SK-N-SH (cell line): ENCODE measurements around the gene PCDHA9. TPM values are rescaled to one million over a fixed set of nuclear protein-coding genes. Genes with fewer than 3 reads are reported as not detected.

Experiments
- CTCF ChIA-PET: fragments of 300-600, 350-600 bp; formaldehyde crosslinking; extraction: SDS; loops from one replicate; lab custom pipeline; 2021; lab: Yijun Ruan, JAX
- POLR2A ChIA-PET: fragments of 350-600 bp; sonication (Branson Sonifier 250); formaldehyde crosslinking; extraction: SDS; loops from one replicate; lab custom pipeline; 2020; ENCODE audit warnings: antibody characterized with exemption, inconsistent platforms; lab: Yijun Ruan, JAX
- DNase-seq: peaks from one replicate; pipeline ENCODE4 v3.0.0; 2012
- H2AFZ ChIP-seq: fragments of 200-600 bp; sonication (generic); 2 replicates; pipeline ENCODE4 v1.8.1; 2016; ENCODE audit warnings: antibody characterized with exemption, mild to moderate bottlenecking, low read depth
- H3F3A ChIP-seq: fragments of 200-600 bp; sonication (generic); replicated peaks from 2 replicates; pipeline ENCODE3; 2016; ENCODE audit warnings: antibody characterized with exemption, mild to moderate bottlenecking; ENCODE audit not compliant: insufficient read depth
- H3K27ac ChIP-seq, 2 experiments: fragments of 200-500 bp in 1 of 2; fragments of 200-600 bp in 1 of 2; sonication (Bioruptor generic) in 1 of 2; sonication (generic), shearing (Covaris generic) in 1 of 2; 2 replicates each; pipeline versions ENCODE4 v1.5.1 to v1.6.1; 2014 to 2016; ENCODE audit warnings: low read depth in 2 of 2, inconsistent platforms in 1 of 2, low read length in 1 of 2, mild to moderate bottlenecking in 1 of 2, mixed read lengths in 1 of 2
- H3K27me3 ChIP-seq: fragments of 200-600 bp; sonication (generic), shearing (Covaris generic); 2 replicates; pipeline ENCODE4 v1.6.1; 2016; ENCODE audit warnings: mixed run types; ENCODE audit not compliant: insufficient read depth
- H3K36me3 ChIP-seq, 2 experiments: fragments of 200-500 bp in 1 of 2; fragments of 200-600 bp in 1 of 2; sonication (Bioruptor generic) in 1 of 2; sonication (generic) in 1 of 2; replicated peaks in 1 of 2; 2 replicates each; pipeline versions ENCODE3 to v1.5.1; 2014 to 2016; ENCODE audit warnings: low read length in 1 of 2, mild to moderate bottlenecking in 1 of 2; ENCODE audit not compliant: insufficient read depth in 2 of 2, control insufficient read depth in 1 of 2
- H3K4me1 ChIP-seq, 2 experiments: fragments of 200-500 bp in 1 of 2; fragments of 200-600 bp in 1 of 2; sonication (Bioruptor generic) in 1 of 2; sonication (generic), shearing (Covaris generic) in 1 of 2; 2 replicates each; pipeline versions ENCODE4 v1.5.1 to v1.6.1; 2014 to 2016; ENCODE audit warnings: low read depth in 1 of 2, low read length in 1 of 2, mixed run types in 1 of 2; ENCODE audit not compliant: insufficient read depth in 2 of 2, control insufficient read depth in 1 of 2
- H3K4me2 ChIP-seq: fragments of 200-600 bp; sonication (generic), shearing (Covaris generic); 2 replicates; pipeline ENCODE4 v1.6.1; 2017; ENCODE audit warnings: mixed run types
- H3K4me3 ChIP-seq, 2 experiments: fragments of 200-500 bp in 1 of 2; fragments of 200-600 bp in 1 of 2; sonication (Bioruptor generic) in 1 of 2; sonication (generic), shearing (Covaris generic) in 1 of 2; 2 replicates each; pipeline versions ENCODE4 v1.5.1 to v1.8.1; 2014 to 2016; ENCODE audit warnings: low read depth in 2 of 2, inconsistent platforms in 1 of 2, low read length in 1 of 2, mild to moderate bottlenecking in 1 of 2, mixed read lengths in 1 of 2, moderate library complexity in 1 of 2
- H3K79me2 ChIP-seq: fragments of 200-600 bp; sonication (generic); 2 replicates; pipeline ENCODE4 v1.8.1; 2017; ENCODE audit warnings: mild to moderate bottlenecking; ENCODE audit not compliant: insufficient read depth
- H3K9ac ChIP-seq: fragments of 200-600 bp; sonication (generic); 2 replicates; pipeline ENCODE4 v1.6.1; 2017; ENCODE audit warnings: mixed run types
- H3K9me2 ChIP-seq: fragments of 200-600 bp; sonication (generic); 2 replicates; pipeline ENCODE4 v1.6.1; 2017; ENCODE audit warnings: mixed run types
- H3K9me3 ChIP-seq: fragments of 200-600 bp; sonication (generic); 2 replicates; pipeline ENCODE4 v1.6.1; 2017; ENCODE audit warnings: mixed run types, mild to moderate bottlenecking, moderate library complexity
- H4K20me1 ChIP-seq: fragments of 200-600 bp; sonication (generic); 2 replicates; pipeline ENCODE4 v1.6.1; 2017; ENCODE audit warnings: mild to moderate bottlenecking, mixed run types; ENCODE audit not compliant: insufficient read depth
- CTCF ChIP-seq: fragments of 200-600 bp; sonication (generic); IDR thresholded peaks from 2 replicates; pipeline ENCODE4 v1.6.1; 2017; ENCODE audit warnings: antibody characterized with exemption, mild to moderate bottlenecking, moderate library complexity
- ELF1 ChIP-seq: IDR thresholded peaks from 2 replicates; pipeline ENCODE4 v1.4.0; 2012
- EZH2phosphoT487 ChIP-seq: fragments of 200-600 bp; sonication (generic); IDR thresholded peaks from 2 replicates; pipeline ENCODE4 v1.6.1; 2017; ENCODE audit warnings: low read depth, mixed run types, mild to moderate bottlenecking, antibody characterized with exemption, moderate library complexity, borderline replicate concordance
- FOXM1 ChIP-seq: IDR thresholded peaks from 2 replicates; pipeline ENCODE4 v1.4.0; 2012; ENCODE audit warnings: low read depth, mild to moderate bottlenecking
- GABPA ChIP-seq: IDR thresholded peaks from 2 replicates; pipeline ENCODE4 v1.4.0; 2012; ENCODE audit warnings: low read depth, mild to moderate bottlenecking
- MEF2A ChIP-seq: IDR thresholded peaks from 2 replicates; pipeline ENCODE4 v1.4.0; 2012; ENCODE audit warnings: low read depth, borderline replicate concordance
- MXI1 ChIP-seq: IDR thresholded peaks from 2 replicates; pipeline ENCODE4 v1.6.1; 2012; ENCODE audit warnings: mild to moderate bottlenecking, low read depth, low read length, improper control_type of control experiment
- NFIC ChIP-seq: IDR thresholded peaks from 2 replicates; pipeline ENCODE4 v1.4.0; 2012; ENCODE audit warnings: borderline replicate concordance
- POLR2AphosphoS5 ChIP-seq: IDR thresholded peaks from 2 replicates; pipeline ENCODE4 v1.6.1; 2012; ENCODE audit warnings: low read depth, low read length
- RAD21 ChIP-seq: IDR thresholded peaks from 2 replicates; pipeline ENCODE4 v1.6.1; 2012; ENCODE audit warnings: mild to moderate bottlenecking, low read length
- RFX5 ChIP-seq: IDR thresholded peaks from 2 replicates; pipeline ENCODE4 v1.6.1; 2012; ENCODE audit warnings: mild to moderate bottlenecking, improper control_type of control experiment, low read length
- RXRA ChIP-seq: IDR thresholded peaks from 2 replicates; pipeline ENCODE4 v1.4.0; 2012; ENCODE audit warnings: low read depth, mild to moderate bottlenecking, borderline replicate concordance
- SIN3A ChIP-seq: IDR thresholded peaks from 2 replicates; pipeline ENCODE4 v1.6.1; 2012; ENCODE audit warnings: low read depth, mild to moderate bottlenecking, low read length, moderate library complexity, borderline replicate concordance
- SMC3 ChIP-seq: IDR thresholded peaks from 2 replicates; pipeline ENCODE4 v1.6.1; 2012; ENCODE audit warnings: low read depth, low read length, improper control_type of control experiment
- TAF1 ChIP-seq: IDR thresholded peaks from 2 replicates; pipeline ENCODE4 v1.6.1; 2012; ENCODE audit warnings: low read depth, mild to moderate bottlenecking, low read length, moderate library complexity, borderline replicate concordance
- TEAD4 ChIP-seq: IDR thresholded peaks from 2 replicates; pipeline ENCODE4 v1.4.0; 2012; ENCODE audit warnings: mild to moderate bottlenecking, borderline replicate concordance; ENCODE audit not compliant: insufficient read depth
- YY1 ChIP-seq: IDR thresholded peaks from 2 replicates; pipeline ENCODE4 v1.4.0; 2012; ENCODE audit warnings: low read depth, mild to moderate bottlenecking
- WGBS: methylation state at CpG from one replicate; pipeline ENCODE4 v1.1.6; 2017; ENCODE audit warnings: low lambda C conversion rate; 5-methylcytosine and 5-hydroxymethylcytosine counted together
- polyA plus RNA-seq, 3 experiments: library from polyadenylated mRNA; depleted of rRNA; stranded (reverse); fragments of >200 nt; gene quantifications; 2 replicates each; pipeline ENCODE4 v1.2.3, GENCODE V29; 2012
- TF ChIP-seq, protein P1 (sequence below): IDR thresholded peaks from 2 replicates; pipeline ENCODE4 v1.4.0; 2012; ENCODE audit warnings: low read depth, borderline replicate concordance
- TF ChIP-seq, protein P2 (sequence below): IDR thresholded peaks from 2 replicates; pipeline ENCODE4 v1.6.1; 2012; ENCODE audit warnings: mild to moderate bottlenecking, low read depth, low read length, moderate library complexity
- TF ChIP-seq, protein P3 (sequence below): IDR thresholded peaks from 2 replicates; pipeline ENCODE4; 2012

The PCDHA9 gene
- polyA plus RNA-seq, 1 of the 3 experiments (the other 2 are of a cell fraction) = 0.02 TPM

DNA sequence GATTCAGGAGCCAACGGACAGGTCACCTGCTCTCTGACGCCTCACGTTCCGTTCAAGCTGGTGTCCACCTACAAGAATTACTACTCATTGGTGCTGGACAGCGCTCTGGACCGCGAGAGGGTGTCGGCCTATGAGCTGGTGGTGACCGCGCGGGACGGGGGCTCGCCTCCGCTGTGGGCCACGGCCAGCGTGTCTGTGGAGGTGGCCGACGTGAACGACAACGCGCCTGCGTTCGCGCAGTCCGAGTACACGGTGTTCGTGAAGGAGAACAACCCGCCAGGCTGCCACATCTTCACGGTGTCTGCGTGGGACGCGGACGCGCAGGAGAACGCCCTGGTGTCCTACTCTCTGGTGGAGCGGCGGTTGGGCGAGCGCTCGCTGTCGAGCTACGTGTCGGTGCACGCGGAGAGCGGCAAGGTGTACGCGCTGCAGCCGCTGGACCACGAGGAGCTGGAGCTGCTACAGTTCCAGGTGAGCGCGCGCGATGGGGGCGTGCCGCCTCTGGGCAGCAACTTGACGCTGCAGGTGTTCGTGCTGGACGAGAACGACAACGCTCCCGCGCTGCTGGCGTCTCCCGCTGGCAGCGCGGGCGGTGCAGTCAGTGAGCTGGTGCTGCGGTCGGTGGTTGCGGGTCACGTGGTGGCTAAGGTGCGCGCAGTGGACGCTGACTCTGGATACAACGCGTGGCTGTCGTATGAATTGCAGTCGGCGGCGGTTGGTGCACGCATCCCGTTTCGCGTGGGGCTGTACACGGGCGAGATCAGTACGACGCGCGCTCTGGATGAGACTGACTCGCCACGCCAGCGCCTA lies 9.2 kb downstream of the PCDHA9 start:
- H2AFZ ChIP-seq = no peak overlapping the region
- no peaks in the 10 kb centered on the region for H3K27me3 ChIP-seq
- no peaks in the 10 kb centered on the region for H3K79me2 ChIP-seq
- H3K4me1 ChIP-seq = no peaks in the 10 kb centered on the region
- 94% methylated on average over 29 of the region's 94 CpGs for WGBS
- no peak overlapping the region for H3K4me3 ChIP-seq
- H3K36me3 ChIP-seq = no peaks in the 10 kb centered on the region
- H3F3A ChIP-seq = no peaks in the 10 kb centered on the region
- H3K9me2 ChIP-seq = no peaks in the 10 kb centered on the region
- POLR2A ChIA-PET = no interaction called here
- CTCF ChIA-PET = interaction anchor here (2.4 to 9.2 kb wide), 2 partner anchors 16 to 183 kb away, joined by 10 to 132 read pairs; partner anchors contain the start of gene PCDHA8
- no peak overlapping the region for H3K9ac ChIP-seq
- DNase-seq = no peak
- H3K4me2 ChIP-seq = no peak overlapping the region
- H3K27ac ChIP-seq = no peak overlapping the region
- no peaks in the 10 kb centered on the region for H3K9me3 ChIP-seq
- TF ChIP-seq SIN3A = no peak
- TF ChIP-seq FOXM1 = no peak
- TF ChIP-seq POLR2AphosphoS5 = no peak
- no peak for TF ChIP-seq MXI1
- no peak for TF ChIP-seq EZH2phosphoT487
- TF ChIP-seq RXRA = no peak
- TF ChIP-seq RAD21 = no peak
- TF ChIP-seq MEF2A = no peak
- no peak for TF ChIP-seq NFIC
- TF ChIP-seq ELF1 = no peak
- TF ChIP-seq CTCF = no peak
- TF ChIP-seq, protein P1, sequence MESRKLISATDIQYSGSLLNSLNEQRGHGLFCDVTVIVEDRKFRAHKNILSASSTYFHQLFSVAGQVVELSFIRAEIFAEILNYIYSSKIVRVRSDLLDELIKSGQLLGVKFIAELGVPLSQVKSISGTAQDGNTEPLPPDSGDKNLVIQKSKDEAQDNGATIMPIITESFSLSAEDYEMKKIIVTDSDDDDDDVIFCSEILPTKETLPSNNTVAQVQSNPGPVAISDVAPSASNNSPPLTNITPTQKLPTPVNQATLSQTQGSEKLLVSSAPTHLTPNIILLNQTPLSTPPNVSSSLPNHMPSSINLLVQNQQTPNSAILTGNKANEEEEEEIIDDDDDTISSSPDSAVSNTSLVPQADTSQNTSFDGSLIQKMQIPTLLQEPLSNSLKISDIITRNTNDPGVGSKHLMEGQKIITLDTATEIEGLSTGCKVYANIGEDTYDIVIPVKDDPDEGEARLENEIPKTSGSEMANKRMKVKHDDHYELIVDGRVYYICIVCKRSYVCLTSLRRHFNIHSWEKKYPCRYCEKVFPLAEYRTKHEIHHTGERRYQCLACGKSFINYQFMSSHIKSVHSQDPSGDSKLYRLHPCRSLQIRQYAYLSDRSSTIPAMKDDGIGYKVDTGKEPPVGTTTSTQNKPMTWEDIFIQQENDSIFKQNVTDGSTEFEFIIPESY = no peak
- no peak for TF ChIP-seq YY1
- no peak for TF ChIP-seq SMC3
- H4K20me1 ChIP-seq = no peaks in the 10 kb centered on the region

DNA sequence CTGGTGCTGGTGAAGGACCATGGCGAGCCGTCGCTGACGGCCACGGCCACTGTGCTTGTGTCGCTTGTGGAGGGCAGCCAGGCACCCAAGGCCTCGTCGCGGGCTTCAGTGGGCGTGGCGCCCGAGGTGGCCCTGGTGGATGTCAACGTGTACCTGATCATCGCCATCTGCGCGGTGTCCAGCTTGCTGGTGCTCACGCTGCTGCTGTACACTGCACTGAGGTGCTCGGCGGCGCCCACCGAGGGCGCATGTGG lies 9.7 kb downstream of the PCDHA9 start:
- Histone ChIP-seq H4K20me1 (no peaks in the 10 kb centered on the region), H3K4me2 (no peak overlapping the region), H3K4me3 (no peak overlapping the region), H3K79me2 (no peaks in the 10 kb centered on the region), H3F3A (no peaks in the 10 kb centered on the region), H3K9ac (no peak overlapping the region), H2AFZ (no peak overlapping the region), H3K36me3 (no peaks in the 10 kb centered on the region), H3K27me3 (no peaks in the 10 kb centered on the region), H3K9me2 (no peaks in the 10 kb centered on the region), H3K9me3 (no peaks in the 10 kb centered on the region), H3K4me1 (no peaks in the 10 kb centered on the region), H3K27ac (no peak overlapping the region)
- DNase-seq = no peak
- CTCF ChIA-PET = interaction anchor here (9.2 kb wide), 1 partner anchor 17 kb away, joined by 132 read pairs; the partner anchor contains the start of gene PCDHA8
- POLR2A ChIA-PET = no interaction called here
- TF ChIP-seq RAD21 (no peak), MEF2A (no peak), TAF1 (no peak), RFX5 (no peak), GABPA (no peak), RXRA (no peak), TEAD4 (no peak)
- TF ChIP-seq, protein P2, sequence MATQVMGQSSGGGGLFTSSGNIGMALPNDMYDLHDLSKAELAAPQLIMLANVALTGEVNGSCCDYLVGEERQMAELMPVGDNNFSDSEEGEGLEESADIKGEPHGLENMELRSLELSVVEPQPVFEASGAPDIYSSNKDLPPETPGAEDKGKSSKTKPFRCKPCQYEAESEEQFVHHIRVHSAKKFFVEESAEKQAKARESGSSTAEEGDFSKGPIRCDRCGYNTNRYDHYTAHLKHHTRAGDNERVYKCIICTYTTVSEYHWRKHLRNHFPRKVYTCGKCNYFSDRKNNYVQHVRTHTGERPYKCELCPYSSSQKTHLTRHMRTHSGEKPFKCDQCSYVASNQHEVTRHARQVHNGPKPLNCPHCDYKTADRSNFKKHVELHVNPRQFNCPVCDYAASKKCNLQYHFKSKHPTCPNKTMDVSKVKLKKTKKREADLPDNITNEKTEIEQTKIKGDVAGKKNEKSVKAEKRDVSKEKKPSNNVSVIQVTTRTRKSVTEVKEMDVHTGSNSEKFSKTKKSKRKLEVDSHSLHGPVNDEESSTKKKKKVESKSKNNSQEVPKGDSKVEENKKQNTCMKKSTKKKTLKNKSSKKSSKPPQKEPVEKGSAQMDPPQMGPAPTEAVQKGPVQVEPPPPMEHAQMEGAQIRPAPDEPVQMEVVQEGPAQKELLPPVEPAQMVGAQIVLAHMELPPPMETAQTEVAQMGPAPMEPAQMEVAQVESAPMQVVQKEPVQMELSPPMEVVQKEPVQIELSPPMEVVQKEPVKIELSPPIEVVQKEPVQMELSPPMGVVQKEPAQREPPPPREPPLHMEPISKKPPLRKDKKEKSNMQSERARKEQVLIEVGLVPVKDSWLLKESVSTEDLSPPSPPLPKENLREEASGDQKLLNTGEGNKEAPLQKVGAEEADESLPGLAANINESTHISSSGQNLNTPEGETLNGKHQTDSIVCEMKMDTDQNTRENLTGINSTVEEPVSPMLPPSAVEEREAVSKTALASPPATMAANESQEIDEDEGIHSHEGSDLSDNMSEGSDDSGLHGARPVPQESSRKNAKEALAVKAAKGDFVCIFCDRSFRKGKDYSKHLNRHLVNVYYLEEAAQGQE = no peak
- TF ChIP-seq, protein P3, sequence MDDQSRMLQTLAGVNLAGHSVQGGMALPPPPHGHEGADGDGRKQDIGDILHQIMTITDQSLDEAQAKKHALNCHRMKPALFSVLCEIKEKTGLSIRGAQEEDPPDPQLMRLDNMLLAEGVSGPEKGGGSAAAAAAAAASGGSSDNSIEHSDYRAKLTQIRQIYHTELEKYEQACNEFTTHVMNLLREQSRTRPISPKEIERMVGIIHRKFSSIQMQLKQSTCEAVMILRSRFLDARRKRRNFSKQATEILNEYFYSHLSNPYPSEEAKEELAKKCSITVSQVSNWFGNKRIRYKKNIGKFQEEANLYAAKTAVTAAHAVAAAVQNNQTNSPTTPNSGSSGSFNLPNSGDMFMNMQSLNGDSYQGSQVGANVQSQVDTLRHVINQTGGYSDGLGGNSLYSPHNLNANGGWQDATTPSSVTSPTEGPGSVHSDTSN = no peak
- WGBS = 80% methylated on average over 2 of the region's 22 CpGs
